ENCODE measurements around the gene HOXA9.

The HOXA9 gene

DNA sequence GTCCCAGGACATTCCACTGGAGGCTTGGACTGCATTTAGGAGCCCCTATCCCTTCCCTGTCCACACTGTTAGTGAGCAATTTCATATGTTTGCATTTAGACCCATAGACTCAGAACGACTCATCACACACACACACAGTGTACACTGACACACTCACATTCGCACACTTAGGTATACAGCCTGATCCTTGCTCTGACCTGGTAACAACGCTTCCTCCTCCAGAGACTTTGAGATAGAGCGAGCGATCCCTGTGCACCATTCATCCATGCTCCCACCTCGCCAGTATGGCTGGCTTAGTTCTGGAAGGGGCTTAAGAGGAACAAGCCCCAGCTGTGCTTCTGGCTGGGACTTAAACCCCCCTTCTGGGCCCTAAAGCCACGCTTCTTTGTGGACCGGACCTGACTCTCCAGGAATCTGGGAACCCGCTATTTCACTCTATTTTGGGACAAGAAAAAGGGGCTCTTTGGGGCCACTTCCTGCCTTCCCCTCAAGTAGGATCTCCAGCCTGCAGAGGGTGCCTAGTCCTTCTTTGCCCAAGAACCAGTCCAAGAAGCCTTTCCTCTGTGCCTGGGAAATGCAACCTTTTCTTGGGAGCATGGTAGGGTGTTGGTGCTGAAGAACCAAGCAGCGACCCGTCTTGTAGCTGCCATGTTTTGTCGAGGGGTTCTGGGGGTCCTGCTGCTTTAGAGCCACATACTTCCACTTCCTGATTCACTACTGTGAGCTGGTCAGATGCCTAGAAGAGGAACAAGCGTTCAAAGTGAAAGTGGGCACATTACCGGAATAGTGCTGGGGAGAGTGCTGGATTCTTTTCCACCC is 35.6 kb upstream of the HOXA9 start:
- DNase-seq: no peak

- DNase-seq: no peak
Observed at GRCh38 chr7:27199849-27200760, 34.8 kb upstream of the HOXA9 start, which contains the start of gene HOXA13. HOXA13 (minus strand) TSS chr7:27200091; CDS start chr7:27200077, 14 bp downstream.

GRCh38 chr7:27198871-27199801 is 33.8 kb upstream of the HOXA9 start:
- DNase-seq: no peak

DNA sequence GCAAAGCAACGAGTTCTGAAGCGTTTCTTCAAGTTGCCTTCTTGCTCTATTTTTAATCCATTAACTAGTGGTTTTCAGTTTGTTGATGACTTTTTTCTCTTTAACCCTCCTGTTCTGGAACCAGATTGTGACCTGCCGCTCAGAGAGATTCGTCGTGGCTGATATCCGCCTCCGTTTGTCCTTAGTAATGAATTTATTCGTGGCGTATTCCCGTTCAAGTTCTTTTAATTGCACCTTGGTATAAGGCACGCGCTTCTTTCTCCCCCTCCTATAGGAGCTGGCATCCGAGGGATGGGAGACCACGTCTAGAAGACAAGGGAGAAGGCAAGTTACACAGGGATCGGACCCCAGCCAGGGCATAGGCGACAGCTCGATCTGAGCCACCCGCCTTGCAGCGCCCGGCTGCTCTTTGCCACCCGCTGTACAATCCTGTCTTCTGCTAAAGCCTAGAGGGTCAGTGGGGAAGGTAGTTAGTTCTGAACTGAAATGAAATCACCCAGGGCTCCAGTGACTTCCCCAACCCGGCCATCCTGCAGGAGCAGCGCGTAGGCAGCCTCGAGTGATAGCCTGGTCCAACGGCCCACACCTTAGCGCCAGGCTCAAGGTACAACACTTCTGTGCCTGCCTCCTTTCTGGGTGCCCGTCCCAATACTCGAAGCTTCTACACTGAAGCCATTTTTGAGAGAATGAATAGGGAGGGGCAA is 33.0 kb upstream of the HOXA9 start:
- DNase-seq: no peak

DNA sequence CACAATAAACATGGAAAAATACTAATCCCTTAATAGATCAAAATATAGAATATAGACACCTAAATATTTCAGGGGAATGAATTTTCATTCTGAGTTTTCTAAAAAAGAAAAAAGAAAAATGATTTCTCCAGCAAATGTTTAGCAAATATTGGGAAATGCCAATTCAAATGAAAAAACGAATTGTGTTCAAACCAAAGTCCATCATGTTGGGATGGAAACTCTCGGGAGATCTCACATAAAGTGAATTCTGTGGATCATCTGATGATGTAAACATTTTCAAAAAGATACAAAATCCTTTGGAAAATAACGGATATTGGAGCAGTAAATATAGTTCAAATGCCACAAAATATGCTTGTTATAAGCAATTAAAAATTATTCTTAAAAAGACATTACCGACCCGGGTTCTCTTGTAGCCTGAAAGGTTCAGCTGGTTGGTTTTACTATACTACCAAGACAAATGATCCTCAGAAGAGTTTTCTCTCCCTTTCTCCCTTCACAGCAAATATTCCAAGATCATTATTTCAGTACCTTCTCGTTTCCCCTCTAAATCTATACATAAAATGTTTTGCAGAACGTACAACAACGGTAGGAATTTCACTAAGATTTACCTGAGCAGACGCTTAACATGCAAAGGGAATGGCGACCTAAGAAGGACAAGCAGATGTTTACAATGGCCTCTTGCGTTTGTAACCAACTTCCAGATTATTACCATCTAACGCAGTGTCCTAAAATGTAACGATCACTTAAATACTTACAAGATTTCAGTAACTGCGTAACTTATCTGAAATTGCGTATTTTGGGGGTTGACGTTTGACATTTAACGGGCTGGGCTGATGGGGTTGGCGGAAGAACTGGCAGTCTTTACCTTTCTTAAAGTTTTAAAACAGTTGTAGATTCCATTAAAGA is 32.1 kb upstream of the HOXA9 start:
- DNase-seq: no peak

- DNase-seq: peak; percentile 50
Observed at GRCh38 chr7:27196287-27196767, 31.0 kb upstream of the HOXA9 start.

DNA sequence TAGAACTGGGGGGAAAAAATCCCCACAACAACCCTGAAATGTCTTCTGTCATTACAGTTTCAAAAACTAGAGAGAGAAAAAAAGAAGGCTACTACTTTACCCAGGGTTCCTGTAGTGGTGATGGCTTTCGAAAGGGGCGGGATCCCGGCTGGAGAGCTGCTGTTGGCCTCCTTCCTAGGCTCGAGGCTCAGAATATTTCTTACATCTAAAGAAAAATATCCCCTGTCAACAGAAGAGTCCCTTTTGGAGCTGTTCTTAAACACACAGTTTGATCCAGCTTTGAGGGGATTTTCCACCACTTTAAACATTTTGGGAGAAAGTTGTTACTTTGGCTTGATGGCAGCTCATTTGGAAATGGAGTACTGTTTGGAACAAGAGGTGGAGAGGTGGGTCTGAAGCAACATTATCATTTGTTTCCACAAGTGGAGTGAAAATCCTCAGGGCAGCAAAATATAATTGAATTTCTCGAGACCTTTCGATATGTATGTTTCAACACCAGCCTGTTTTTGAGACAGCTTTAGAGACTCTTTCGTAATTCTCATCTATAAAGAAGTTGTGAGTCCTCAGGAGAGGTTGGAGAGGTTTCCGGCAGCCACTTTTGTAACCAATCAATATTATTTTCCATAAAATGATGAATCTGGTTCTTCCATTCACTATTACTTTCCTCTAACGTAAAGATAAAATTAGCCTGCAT is 29.5 kb upstream of the HOXA9 start:
- DNase-seq: no peak

GRCh38 chr7:27194002-27194352 is 28.6 kb upstream of the HOXA9 start:
- DNase-seq: no peak

DNA sequence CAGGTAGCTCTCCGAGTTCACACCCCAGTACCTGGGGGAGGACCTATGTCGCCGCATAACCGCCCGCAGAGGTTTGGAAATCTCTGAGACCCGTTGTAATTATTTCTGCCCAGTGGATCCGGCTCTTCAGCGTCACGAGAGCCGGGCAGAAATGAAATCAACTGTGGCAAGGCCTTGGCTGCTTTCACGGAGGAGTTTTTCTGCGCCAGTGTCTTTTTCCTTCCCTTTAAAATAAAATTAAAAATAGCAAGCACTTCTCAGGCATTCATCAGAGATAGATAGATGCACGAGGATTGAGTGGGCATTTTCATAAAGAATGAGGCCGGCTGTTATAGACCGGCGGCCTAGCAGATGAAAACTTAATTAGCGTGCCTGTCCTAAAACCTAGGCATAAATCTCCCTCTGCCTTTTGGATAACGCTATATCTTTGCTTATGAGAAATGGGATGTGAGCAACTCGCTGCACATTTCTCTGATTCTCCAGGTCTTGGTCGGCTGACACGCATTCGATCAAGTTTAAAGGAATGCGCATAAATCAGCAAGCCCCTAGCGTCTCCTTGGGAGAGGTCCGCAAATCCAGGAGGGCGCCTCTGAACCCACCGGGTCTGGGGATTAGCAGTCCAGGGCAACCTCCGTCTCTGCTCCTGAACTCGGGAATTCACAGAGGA is 28.1 kb upstream of the HOXA9 start:
- no peak for DNase-seq

- DNase-seq: no peak
Observed at GRCh38 chr7:27192546-27193334, 27.4 kb upstream of the HOXA9 start.

DNA sequence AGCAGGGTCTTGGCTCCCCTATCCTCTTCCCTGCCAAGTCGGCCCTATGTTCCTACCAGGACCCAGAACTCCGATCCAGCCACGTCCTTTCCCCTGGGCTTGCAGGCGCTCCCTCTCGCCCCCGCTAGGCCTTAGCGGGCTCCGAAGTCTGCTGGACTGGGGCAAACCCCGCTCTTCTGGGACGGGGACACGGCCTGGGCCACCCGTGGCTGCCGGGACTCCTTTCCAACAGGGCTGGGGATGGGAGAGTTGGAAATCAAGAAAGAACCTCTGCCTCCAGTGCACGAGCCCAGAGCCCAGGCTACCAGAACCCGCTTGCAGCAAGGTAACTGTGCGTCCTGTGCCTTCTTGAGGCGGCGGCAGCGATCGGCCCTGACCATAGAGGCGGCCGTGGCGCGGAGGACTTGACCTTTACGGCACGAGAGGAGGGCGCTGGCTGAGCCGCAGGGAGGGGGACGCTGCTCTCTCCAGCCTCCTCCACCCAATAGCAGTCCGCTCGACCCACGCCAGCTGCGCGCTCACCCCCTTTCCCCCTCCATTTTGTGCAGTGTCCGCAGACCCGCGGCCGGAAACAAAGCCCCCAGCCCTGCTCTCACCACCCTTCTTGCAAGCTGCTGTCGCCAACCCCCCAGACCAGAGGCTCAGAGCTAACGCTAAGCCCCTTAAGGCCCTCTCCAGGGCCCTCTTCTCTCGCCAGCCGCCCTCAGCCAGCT is 26.7 kb upstream of the HOXA9 start:
- no peak for DNase-seq

GRCh38 chr7:27191161-27191731 is 25.9 kb upstream of the HOXA9 start:
- DNase-seq: no peak

GRCh38 chr7:27189997-27190748 is 24.8 kb upstream of the HOXA9 start:
- no peak for DNase-seq

DNA sequence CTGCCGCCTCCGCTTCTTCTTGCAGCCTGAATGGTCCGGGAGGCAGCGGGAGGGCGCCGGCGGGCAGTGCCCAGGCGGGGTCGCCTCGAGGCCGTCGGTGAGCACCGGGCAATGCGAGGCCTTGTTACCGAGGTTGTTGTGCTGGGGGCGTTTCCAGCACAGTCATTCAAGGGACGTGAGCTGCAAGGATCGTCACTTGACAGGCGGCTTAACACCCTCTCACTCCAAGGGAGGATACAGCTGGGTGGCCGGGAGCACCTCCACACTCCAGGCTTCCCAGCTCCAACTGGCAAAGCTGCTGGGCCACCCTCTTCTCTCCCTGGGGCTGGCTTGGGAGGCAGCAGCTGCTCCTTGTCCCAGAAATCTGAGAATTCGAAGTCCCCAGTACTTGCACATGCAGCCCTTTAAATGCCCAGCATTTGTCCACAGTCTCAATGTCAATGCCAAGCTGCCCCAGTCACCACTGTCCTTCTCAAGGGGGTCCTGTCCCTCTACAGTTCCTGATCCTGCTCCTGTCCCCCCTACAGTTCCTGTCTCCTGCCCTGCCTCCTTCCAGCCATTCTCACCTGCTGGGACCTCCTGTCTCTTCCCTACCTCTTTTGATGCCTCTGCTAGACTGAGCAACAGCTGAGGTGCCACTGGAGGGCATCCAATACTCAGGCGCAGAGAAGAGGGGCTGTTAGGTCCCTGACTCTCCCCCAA is 24.1 kb upstream of the HOXA9 start:
- no peak for DNase-seq

DNA sequence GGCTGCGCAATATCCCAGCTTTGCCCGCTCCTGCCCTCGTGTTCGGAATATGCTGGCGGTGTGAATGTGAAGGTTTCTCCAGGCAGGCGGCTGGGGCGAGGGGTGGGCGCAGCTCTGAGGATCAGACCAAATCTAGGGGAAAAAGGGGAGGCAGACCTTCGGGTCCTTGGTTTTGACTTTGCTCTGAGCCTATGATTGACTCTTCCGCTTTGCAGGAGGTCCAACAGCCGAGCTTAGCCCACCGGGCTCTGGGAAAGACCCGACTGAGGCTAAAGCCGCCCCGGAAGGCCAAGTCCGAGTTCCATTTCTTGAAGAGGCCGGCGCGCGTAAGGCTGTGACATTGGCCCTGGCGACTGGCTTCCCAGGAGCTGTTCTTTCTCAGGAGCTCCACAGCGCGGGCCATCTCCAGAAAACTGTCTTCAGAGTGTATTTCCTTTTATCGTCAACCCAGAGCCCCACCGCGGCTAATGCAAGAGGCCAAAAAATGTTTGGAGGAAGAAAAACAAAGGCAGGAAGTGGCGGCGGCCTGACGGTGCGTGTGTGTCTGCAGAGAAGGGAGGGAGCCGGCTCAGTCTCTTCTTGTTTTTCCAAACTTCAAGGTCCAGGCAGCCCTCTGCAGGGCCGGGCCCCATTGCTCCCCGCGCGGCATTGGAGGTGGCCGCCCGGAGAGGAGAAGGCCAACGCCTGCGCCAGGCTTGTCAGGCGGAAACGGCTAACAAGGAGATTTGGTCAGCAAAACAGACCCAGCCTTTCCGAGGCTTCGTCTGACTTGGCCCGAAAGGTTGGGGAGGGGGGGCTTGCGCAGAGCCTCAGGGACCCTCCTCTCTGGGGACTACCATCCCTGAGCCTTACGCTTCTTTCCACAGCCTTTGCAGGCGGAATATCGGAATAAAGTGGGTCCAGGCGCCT is 23.3 kb upstream of the HOXA9 start:
- no peak for DNase-seq
